ENCODE results near the gene GPSM1. TPM values are rescaled to one million over a fixed set of nuclear protein-coding genes. Genes with fewer than 3 reads are reported as not detected.

GPSM1 gene
- total RNA-seq, 1 donor from 2014 or later, result 31.7 TPM

- H3K36me3 Mint-ChIP-seq (ENCODE audit: low read depth, unreplicated experiment), result no peaks in the 10 kb centered on the region
- H3K4me3 Mint-ChIP-seq (ENCODE audit: unreplicated experiment), result no peak overlapping the region
- peaks cover 7% of the 10 kb centered on the region for H3K27me3 Mint-ChIP-seq (ENCODE audit: unreplicated experiment)
- no peak for DNase-seq (ENCODE audit: low spot score)
- TF ChIP-seq CTCF (IDR thresholded peaks at IDR 0.05; ENCODE audit: unreplicated experiment), result no peak
- H3K9me3 Mint-ChIP-seq (ENCODE audit: unreplicated experiment), result no peaks in the 10 kb centered on the region
- H3K4me1 Mint-ChIP-seq (ENCODE audit: unreplicated experiment), result no peaks in the 10 kb centered on the region
- H3K27ac Mint-ChIP-seq (ENCODE audit: unreplicated experiment), result no peak overlapping the region
Observed at GRCh38 chr9:136286359-136286986, 40.9 kb upstream of the GPSM1 start.

- no peak for TF ChIP-seq CTCF (IDR thresholded peaks at IDR 0.05; ENCODE audit: unreplicated experiment)
- no peaks in the 10 kb centered on the region for H3K9me3 Mint-ChIP-seq (ENCODE audit: unreplicated experiment)
- no peaks in the 10 kb centered on the region for H3K36me3 Mint-ChIP-seq (ENCODE audit: low read depth, unreplicated experiment)
- no peak overlapping the region for H3K27ac Mint-ChIP-seq (ENCODE audit: unreplicated experiment)
- no peaks in the 10 kb centered on the region for H3K4me1 Mint-ChIP-seq (ENCODE audit: unreplicated experiment)
- no peak for DNase-seq (ENCODE audit: low spot score)
- H3K4me3 Mint-ChIP-seq (ENCODE audit: unreplicated experiment), result no peak overlapping the region
- peaks cover 7% of the 10 kb centered on the region for H3K27me3 Mint-ChIP-seq (ENCODE audit: unreplicated experiment)
Observed at GRCh38 chr9:136286987-136287379, 40.4 kb upstream of the GPSM1 start.

- H3K27me3 Mint-ChIP-seq (ENCODE audit: unreplicated experiment), result peaks cover 7% of the 10 kb centered on the region
- H3K36me3 Mint-ChIP-seq (ENCODE audit: low read depth, unreplicated experiment), result no peaks in the 10 kb centered on the region
- no peak for DNase-seq (ENCODE audit: low spot score)
- H3K9me3 Mint-ChIP-seq (ENCODE audit: unreplicated experiment), result no peaks in the 10 kb centered on the region
- no peaks in the 10 kb centered on the region for H3K4me1 Mint-ChIP-seq (ENCODE audit: unreplicated experiment)
- H3K27ac Mint-ChIP-seq (ENCODE audit: unreplicated experiment), result no peak overlapping the region
- no peak overlapping the region for H3K4me3 Mint-ChIP-seq (ENCODE audit: unreplicated experiment)
- TF ChIP-seq CTCF (IDR thresholded peaks at IDR 0.05; ENCODE audit: unreplicated experiment), result no peak
Observed at GRCh38 chr9:136287960-136288753, 39.2 kb upstream of the GPSM1 start.

GRCh38 chr9:136289651-136290507 is 37.5 kb upstream of the GPSM1 start:
- H3K27me3 Mint-ChIP-seq (ENCODE audit: unreplicated experiment), result peaks cover 9% of the 10 kb centered on the region
- DNase-seq (ENCODE audit: low spot score), result no peak
- H3K36me3 Mint-ChIP-seq (ENCODE audit: low read depth, unreplicated experiment), result no peaks in the 10 kb centered on the region
- no peak for TF ChIP-seq CTCF (IDR thresholded peaks at IDR 0.05; ENCODE audit: unreplicated experiment)
- H3K4me3 Mint-ChIP-seq (ENCODE audit: unreplicated experiment), result no peak overlapping the region
- no peaks in the 10 kb centered on the region for H3K4me1 Mint-ChIP-seq (ENCODE audit: unreplicated experiment)
- no peak overlapping the region for H3K27ac Mint-ChIP-seq (ENCODE audit: unreplicated experiment)
- H3K9me3 Mint-ChIP-seq (ENCODE audit: unreplicated experiment), result no peaks in the 10 kb centered on the region
